Measurements from ENCODE around the gene TMEM87A.
"Not testable (repeated sequence)": the region's sequence is repeated elsewhere in the genome, so short reads cannot be mapped to it uniquely, and the experiment has no call there.

The TMEM87A gene

DNA sequence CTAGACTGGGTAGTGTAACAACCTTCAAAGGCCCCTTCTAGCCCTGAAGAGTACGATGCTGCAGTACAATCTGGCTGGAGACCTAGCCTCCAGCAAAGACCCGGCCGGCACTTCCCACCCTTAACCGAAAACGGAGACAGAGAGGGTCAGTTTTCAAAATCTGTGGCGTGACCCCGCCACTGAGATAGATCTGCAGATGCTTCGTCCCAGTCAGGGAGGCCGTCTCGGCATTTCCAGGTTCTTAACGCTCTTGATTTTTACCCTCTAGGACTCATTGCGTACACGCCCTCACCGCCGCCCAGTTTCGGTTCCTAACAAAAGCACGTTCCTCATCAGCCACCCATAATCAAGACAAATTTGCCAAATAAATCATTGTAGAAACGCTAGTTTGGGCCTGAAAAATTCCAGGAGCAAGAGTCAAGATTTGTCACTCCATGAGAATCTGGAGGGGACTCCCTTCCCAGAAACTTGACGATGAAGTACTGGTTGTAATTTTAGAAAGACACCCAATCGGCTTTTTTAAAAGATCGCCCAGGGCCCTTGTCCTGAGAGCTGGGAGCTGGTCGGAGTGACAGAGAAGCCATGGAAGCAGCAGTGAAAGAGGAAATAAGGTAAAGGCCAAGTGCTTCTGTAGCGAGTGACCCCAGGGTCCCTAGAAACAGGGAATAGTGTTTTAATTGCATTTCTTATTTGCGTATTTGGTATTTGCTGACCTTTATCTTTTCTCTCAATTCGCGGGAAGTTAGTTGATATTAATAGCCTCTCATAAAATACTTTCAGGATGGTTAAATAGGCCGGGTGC, 868 bp upstream of the TMEM87A start:
- peak in 9 of 10 donors; percentile 22 to 86 (median 45) for DNase-seq
- intact Hi-C loops (cut with DNase I), result loop anchor here (10.0 kb wide), 2 partner anchors 201 to 1241 kb away; partner anchors contain the start of gene MAP1A

DNA sequence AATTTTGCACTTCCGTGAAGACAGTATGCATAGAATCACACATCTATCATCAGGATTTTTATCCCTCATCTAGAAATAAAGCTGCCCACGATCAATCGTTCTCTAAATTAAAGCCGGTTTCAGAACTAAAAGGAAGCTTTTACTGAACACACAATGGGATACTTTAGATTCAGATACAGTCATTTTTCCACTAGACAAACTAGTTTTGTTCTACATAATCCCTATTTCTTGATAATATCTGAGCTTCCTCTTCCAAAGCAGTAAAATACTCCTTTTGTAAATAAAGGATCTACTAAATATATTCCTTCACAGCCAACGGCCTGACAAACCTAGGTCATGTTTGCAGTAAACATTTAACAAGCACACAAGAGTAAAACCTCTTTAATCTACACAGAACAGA, 2.2 kb downstream of the TMEM87A start:
- intact Hi-C loops (cut with DNase I), result loop anchor here (10.0 kb wide), 2 partner anchors 204 to 1244 kb away; partner anchors contain the start of gene MAP1A
- no peak for DNase-seq

DNA sequence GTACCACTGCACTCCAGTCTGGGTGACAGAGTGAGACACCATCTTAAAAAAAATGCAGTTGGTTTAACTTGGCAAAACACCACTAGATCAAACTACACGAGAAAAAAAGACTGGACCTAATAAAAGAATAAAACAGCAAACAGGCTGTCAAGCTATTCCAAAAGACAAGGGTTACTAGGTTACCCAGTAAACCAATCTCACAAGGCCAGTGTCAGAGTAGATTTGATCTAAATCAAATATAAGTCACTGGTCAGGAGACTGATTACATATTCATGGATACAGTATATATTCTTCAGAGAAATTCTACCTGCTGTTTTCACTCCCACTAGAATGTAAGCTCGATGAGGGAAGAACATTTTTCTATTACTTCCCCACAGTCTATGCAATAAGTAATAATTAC, 2.7 kb downstream of the TMEM87A start:
- intact Hi-C loops (cut with DNase I), result loop anchor here (10.0 kb wide), 2 partner anchors 204 to 1244 kb away; partner anchors contain the start of gene MAP1A
- DNase-seq, result no peak

DNA sequence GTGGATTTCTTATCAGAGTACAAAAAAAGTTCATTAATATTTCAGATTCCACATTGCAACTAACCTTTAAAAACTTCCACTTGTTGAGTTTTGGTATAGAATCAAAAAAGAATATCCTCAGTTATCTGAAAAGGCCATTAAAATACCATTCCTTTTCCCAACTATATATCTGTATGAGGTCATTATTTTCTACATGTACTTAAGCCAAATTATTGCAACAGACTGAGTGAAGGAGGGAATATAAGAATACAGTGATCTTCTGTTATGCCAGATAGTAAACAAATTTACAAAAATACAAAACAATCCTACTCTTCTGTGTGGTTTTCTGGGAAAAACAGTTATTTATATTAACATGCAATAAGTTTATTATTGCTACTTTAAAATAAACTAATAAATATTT, 5.9 kb downstream of the TMEM87A start:
- intact Hi-C loops (cut with DNase I), result no loop called here
- DNase-seq, result no peak

DNA sequence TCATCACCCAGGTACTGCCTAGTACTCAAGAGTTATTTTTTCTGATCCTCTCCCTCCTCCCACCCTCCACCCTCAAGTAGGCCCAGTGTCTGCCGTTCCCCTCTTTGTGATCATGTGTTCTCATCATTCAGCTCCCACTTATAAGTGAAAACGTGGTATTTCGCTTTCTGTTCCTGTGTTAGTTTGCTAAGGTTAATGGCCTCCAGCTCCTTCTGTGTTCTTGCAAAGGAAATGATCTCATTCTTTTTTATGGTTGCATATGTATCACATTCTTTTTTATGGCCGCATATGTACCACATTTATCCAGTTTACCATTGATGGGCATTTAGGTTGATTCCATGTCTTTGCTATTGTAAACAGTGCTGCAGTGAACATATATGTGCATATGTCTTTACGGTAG, 8.4 kb downstream of the TMEM87A start:
- intact Hi-C loops (cut with DNase I), result no loop called here
- DNase-seq, result no peak

DNA sequence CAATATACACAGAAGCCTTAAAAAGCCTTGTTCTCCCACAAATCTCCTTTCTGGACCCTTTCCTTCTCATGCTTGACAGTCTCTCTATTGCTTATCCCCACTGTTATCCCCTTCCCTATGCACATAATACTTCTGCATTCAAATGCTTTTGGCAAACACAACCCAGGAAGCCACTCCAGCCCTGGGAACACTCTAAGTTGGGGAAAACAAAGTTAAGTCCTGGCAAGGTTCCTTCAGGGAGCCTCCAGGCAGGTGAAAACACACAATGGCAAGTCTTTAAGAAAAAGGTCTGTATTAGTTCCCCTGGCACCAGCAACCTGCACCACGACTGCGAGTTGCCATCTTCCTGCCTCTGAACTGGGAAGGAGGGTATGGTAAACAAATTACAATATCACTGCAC, 19.9 kb downstream of the TMEM87A start:
- intact Hi-C loops (cut with DNase I), result no loop called here
- DNase-seq, result no peak

DNA sequence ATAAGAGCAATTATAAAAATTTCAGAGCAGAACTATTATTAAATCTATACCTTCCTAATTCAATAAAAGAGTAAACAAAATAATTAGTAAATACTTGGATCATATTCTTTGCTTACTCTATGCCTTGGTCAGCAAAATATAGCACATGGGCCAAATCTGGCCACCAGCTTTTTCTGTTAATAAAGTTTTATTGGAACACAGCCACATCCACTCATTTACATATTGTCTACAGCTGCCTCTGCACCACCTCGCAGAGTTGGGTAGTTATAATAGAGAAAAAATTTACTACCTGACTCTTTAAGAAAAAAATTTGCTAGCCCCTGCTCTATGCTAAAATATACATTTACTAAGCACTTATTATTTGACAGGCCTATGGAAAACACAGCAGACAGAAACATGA, 32.4 kb downstream of the TMEM87A start:
- no peak for DNase-seq

DNA sequence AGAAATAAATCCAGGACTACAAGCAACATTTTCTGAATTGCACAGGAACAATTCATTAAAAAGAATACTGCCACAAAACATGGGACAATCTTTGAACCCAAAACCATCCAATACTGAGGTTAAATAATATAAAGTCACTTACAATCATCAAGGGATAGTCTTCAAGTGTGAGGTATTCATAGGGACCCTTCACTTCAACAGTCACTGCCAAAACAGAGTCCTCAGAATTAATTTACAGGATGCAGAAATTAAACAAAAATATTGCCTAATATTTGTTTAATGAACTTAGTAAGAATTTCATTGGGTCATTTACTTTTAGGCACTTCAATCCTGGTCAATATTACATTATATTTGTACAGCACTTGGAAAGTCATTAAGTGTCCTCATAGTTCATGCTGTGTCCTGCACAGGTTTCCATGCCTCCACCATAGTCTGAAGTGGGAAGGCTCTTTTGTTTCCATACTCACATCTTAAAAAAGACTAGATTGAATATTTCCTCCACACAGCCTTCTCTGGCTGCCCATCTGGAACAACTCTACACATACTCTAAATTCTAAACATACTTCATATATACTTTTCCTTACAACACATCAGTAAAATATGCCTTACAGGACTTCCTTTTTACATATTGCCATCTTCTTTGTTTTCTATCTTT, 33.6 kb downstream of the TMEM87A start:
- DNase-seq, result no peak
- intact Hi-C loops (cut with DNase I), result no loop called here

More for the DNA sequence above, 32.4 kb downstream of the TMEM87A start:
- intact Hi-C loops (cut with DNase I), result no loop called here

DNA sequence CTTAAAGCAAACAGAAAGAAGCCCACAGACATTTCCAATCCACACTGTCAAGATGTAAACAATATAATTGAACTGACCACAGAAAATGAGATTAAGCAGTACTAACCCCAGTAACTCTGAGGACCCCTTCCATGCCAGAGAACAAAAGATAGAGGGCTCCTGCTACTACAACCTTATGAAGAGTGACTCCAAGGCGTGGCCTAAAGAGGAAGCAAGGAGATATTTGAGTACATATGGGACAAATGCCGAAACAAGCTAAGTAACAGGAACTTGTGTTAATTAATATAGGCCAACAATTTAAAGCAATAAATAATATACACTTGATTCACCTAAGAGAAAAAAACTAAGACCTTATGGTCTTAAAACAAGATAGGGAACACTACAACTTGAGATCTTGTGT, 40.1 kb downstream of the TMEM87A start:
- intact Hi-C loops (cut with DNase I), result no loop called here
- no peak for DNase-seq

DNA sequence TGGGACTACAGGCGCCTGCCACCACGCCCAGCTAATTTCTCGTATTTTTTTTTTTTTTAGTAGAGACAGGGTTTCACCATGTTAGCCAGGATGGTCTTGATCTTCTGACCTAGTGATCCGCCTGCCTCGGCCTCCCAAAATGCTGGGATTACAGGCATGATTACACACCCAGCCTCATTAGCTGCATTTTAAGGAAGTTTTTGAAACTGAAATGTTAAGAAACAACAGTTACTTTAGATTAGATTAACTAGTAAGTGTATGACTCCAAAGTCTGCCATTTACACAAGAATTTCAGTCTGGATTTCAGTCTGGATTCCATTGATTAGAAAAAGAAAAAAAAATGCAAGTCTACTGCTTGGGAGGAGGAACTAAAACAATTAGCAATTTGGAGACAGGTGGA, 40.6 kb downstream of the TMEM87A start:
- DNase-seq, result no peak
- intact Hi-C loops (cut with DNase I), result no loop called here

DNA sequence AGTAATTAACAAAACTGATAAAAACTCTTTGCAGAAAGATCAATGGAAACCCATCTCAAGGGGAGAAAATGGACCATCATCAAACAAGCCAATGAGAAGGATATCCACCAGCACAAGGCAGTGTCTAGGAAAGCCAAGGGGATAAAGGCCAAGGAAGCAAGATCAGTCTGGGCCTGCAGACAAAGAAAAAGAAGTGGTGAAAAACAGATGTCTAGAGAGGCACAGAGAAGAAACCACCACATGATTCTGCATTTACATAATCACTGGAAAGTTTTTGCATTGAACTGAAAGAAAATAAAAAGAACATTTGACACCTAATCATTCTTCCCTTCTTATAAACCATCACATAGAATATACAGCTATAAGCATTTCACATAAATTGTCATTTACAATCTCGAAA, 42.1 kb downstream of the TMEM87A start:
- intact Hi-C loops (cut with DNase I), result no loop called here
- DNase-seq, result no peak

DNA sequence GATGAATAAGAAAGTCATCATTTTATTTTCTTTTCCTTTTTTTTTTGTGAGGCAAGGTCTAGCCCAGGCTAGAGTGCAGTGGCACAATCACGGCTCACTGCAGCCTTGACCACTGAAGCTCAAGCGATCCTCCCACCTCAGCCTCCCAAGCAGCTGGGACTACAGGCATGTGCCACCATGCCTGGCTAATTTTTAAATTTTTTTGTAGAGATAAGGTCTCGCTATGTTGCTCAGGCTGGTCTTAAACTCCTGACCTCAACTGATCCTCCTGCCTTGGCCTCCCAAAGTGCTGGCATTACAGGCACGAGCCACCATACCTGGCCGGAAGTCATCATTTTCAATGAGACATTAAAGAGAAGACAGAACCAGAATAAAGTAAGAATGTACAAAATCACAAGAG, 44.3 kb downstream of the TMEM87A start:
- intact Hi-C loops (cut with DNase I), result loop anchor here (5.0 kb wide), 1 partner anchor 243 kb away; no protein-coding TSS in a partner anchor

DNA sequence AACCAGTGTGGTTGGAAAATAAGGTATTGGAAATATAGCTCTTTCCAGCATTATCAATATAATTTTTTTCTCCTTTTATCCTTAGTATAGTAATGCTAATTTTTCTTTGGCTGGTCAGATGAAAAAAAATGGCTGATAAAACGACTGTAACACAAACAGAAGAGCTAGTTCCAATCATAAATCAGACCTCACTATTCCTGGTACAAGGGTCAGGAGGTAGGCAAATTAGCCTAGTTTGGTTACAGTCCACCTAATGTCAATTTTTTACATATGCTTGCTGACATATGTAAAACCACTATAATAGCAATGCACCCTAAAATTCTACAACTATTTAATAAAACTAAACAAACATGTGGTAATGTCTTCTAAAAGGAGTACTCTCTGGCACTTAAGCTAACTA, 45.2 kb downstream of the TMEM87A start:
- intact Hi-C loops (cut with DNase I), result loop anchor here (5.0 kb wide), 1 partner anchor 244 kb away; no protein-coding TSS in a partner anchor
- no peak for DNase-seq

More for the DNA sequence above, 44.3 kb downstream of the TMEM87A start:
- DNase-seq, result not testable (repeated sequence)

DNA sequence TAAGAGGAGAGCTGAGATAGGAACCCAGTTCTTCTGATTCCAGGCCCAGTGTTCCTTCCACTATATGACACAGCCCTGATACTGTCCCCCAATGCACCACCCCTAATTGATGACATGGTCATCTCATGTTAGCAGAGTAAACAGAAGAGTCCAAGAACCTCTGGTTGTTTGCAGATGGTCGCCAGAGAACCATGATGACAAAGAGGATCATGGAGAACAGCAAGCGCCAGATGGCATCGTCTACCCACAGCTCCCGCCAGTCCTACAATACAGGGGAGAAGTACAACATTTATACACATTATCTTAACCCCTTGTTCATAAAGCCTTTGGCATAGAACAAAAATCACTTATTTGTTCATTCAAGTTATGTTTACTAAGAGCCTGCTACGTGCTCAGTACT, 46.6 kb downstream of the TMEM87A start:
- DNase-seq, result peak in 6 of 10 donors; percentile 16 to 88 (median 44)
- intact Hi-C loops (cut with DNase I), result loop anchor here (5.0 kb wide), 1 partner anchor 246 kb away; no protein-coding TSS in a partner anchor

DNA sequence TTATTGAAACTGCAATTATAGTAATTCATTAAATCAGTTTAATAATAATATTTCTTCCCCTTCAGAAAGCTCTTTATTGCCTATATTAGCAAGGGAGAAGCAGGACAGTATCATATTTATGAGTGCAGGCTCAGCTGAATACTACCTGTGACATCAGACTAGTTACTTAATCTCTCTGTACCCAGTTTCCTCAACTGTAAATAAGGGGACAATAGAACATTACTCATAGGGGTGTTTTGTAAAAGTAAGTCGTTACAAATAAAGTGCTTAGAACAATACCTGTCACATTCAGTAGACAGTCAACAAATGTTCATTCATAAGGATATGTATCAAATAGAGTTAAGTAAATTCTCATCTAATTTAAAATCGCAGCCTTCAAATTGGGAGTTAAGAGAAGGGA, 53.0 kb downstream of the TMEM87A start:
- intact Hi-C loops (cut with DNase I), result no loop called here
- DNase-seq, result no peak

DNA sequence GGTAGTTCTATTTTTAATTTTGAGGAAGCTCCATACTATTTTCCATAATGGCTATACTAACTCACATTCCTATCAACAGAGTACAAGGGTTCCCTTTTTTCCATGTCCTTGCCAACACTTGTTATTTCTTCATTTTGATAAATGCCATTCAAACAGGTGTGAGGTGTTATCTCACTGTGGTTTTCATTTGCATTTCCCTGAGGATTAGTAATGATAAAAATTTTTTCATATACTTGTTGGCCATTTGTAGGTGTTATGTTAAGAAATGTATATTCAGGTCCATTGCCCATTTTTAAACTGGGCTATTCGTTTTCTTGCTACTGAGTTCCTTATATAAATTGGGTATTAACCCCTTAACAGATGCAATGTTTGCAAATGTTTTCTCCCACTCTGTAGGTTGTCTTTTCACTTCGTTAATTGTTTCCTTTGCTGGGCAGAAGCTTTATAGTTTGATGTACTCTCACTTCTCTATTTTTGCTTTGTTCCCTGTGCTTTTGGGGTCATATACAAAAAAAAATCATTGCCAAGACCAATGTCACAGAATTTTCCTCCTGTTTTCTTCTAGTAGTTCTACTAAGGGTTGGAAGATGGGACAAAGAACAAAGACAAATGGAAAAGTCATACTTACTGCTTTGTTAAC, 54.2 kb downstream of the TMEM87A start:
- no peak for DNase-seq
- intact Hi-C loops (cut with DNase I), result no loop called here

DNA sequence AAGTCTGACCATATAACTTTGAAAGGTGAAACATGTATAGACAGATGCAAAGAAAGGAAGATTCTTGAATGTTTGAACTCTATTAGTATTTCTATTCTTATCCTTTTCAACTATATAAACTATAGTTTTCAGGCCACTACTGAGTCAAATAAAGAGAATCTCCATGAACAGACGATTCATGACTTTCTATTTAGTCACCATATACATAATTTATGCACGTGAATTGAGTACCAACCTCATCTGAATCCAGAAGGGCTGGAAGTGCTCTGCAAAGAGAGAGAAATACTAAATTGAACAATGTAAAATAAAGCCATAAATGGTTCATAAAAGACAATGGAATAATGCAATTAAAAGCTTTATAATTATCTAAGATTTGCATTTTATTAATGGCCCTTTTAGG, 55.7 kb downstream of the TMEM87A start:
- no peak for DNase-seq
- intact Hi-C loops (cut with DNase I), result no loop called here

DNA sequence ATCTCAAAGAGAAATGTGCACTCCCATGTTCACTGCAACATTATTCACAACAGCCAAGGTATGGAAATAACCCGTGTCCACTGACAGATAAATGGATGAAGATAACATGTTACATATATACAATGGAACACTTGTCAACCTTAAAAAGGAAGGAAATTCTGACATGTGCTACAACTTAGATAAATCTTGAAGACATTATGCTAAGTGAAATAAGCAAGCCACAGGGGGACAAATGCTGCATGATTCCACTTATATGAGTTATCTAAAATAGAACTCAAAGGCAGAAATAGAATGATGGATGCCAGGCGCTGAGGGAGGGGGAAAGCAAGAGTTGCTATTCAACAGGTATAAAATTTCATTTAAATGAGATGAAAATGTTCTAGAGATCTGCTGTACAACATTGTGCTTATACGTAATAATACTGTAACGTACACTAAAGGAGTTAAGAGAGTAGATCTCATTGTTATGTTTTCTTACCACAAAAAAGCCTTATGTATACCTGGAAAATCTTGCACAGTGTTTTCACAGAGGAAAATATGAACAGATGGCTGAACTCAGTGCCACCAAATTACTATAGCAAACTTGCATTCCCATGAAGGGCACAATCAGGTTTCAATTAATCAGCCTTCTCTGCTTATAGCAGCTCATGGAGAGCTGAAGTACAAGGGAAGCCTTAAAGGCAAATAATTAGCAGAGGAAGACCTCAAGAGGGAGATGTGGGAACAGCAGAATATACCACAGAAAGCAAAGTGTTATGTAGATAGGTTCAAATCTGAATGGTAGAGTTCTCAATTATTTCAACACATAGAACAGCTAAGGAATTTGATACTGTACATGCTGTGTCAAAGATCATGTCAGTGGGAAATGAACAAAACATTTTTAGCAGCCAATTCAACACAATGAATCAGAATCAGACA, 57.1 kb downstream of the TMEM87A start:
- DNase-seq, result no peak
- intact Hi-C loops (cut with DNase I), result no loop called here

DNA sequence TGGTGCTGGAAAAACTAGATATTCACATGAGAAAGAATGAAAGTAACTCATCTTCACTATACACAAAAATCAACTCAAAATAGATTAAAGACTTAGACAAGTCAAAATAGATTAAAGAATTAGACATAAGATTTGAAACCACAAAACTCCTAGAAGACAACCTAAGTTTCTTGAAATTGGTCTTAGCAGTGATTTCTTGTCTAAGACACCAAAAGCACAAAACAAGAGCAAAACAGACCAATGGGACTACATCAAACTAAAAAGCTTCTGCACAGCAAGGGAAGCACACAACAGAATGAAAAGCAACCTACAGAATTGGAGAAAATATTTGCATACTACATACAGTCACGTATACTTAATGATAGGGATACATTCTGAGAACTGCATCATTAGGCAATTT, 58.6 kb downstream of the TMEM87A start:
- no peak for DNase-seq
- intact Hi-C loops (cut with DNase I), result no loop called here

DNA sequence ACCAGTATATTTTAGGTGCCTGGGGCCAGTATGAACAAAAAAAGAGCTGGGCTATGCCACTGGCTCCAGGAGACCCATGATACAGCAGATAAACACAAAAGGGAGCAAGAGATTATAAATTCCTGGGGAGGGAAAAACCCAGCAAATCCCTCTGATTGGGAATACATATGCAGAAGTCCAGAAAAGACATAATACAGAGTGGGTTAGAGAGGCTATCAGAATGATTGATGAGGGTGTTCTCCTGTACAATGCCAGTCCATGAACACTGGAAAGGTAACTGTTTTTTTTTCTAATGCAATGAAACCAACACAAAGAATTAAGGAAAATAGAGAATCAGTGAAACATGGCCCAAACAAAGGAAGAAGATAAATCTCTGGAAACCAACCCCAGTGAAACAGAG, 59.7 kb downstream of the TMEM87A start:
- intact Hi-C loops (cut with DNase I), result no loop called here
- no peak for DNase-seq
